K562 (cell line): ENCODE results near the gene PRUNE1.

ENCODE experiments used
- NFXL1 ChIP-seq: fragments of 450-650 bp; formaldehyde crosslinking; IDR thresholded peaks from 2 replicates; pipeline ENCODE4 v1.4.0; 2021; ENCODE audit warnings: mild to moderate bottlenecking
- SMARCC2 ChIP-seq: fragments of 450-650 bp; IDR thresholded peaks from 2 replicates; pipeline ENCODE4 v1.6.1; 2017; ENCODE audit warnings: antibody characterized with exemption, moderate library complexity, mild to moderate bottlenecking, low read depth
- TF ChIP-seq, protein P1 (sequence below), 3 experiments: IDR thresholded peaks in 2 of 3; conservative IDR thresholded peaks in 1 of 3; 2 replicates each; pipeline ENCODE4 v1.5.1; 2011 to 2012; ENCODE audit warnings: low read length in 3 of 3, mild to moderate bottlenecking in 3 of 3, control low read depth in 2 of 3, improper control_type of control experiment in 1 of 3, inconsistent platforms in 1 of 3, low read depth in 1 of 3, mixed read lengths in 1 of 3, moderate library complexity in 1 of 3; ENCODE audit not compliant: insufficient read depth in 2 of 3
- TF ChIP-seq, protein P2 (sequence below): fragments of 250-450 bp; sonication (Bioruptor Pico); IDR thresholded peaks from 2 replicates; pipeline ENCODE4 v1.4.0; 2020

DNA sequence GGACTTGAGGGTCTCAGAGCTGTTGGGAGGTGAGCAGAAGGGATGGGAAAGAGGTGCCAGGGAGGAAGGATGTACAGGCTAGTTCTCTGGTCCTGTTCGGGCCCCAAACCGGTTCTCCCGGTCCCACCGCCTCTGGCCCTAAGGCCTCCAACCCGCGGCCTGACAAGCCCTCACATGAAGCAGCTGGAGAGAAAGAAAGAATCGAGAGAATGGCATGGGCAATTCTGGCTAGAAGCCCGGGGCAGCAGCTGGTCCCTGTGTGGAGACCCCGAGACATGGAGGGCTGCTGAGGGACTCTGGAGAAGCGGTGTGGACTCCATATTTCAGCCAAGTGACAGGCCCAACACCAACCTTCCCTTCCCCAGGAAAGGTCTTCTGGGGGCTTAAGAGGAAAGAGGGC is 50.4 kb downstream of the PRUNE1 start:
- TF ChIP-seq NFXL1 (CRISPR knock-in tag) (no peak), SMARCC2 (no peak)
- TF ChIP-seq, protein P1, sequence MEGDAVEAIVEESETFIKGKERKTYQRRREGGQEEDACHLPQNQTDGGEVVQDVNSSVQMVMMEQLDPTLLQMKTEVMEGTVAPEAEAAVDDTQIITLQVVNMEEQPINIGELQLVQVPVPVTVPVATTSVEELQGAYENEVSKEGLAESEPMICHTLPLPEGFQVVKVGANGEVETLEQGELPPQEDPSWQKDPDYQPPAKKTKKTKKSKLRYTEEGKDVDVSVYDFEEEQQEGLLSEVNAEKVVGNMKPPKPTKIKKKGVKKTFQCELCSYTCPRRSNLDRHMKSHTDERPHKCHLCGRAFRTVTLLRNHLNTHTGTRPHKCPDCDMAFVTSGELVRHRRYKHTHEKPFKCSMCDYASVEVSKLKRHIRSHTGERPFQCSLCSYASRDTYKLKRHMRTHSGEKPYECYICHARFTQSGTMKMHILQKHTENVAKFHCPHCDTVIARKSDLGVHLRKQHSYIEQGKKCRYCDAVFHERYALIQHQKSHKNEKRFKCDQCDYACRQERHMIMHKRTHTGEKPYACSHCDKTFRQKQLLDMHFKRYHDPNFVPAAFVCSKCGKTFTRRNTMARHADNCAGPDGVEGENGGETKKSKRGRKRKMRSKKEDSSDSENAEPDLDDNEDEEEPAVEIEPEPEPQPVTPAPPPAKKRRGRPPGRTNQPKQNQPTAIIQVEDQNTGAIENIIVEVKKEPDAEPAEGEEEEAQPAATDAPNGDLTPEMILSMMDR (IDR thresholded peaks at IDR 0.05 in 2 of 3, conservative IDR thresholded peaks at IDR 0.05 in 1 of 3; ENCODE audit: insufficient read depth in 2 of 3, low read depth in 1 of 3, low read length in 3 of 3): no peak
- TF ChIP-seq, protein P2, sequence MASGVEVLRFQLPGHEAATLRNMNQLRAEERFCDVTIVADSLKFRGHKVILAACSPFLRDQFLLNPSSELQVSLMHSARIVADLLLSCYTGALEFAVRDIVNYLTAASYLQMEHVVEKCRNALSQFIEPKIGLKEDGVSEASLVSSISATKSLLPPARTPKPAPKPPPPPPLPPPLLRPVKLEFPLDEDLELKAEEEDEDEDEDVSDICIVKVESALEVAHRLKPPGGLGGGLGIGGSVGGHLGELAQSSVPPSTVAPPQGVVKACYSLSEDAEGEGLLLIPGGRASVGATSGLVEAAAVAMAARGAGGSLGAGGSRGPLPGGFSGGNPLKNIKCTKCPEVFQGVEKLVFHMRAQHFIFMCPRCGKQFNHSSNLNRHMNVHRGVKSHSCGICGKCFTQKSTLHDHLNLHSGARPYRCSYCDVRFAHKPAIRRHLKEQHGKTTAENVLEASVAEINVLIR (CRISPR knock-in tag): no peak
